Spinal cord (tissue), 10 donors: ENCODE results near the gene ZBTB16. TPM values are rescaled to one million over a fixed set of nuclear protein-coding genes. Genes with fewer than 3 reads are reported as not detected.

Experiments
- DNase-seq, 6 donors: peaks; one replicate each; pipeline versions ENCODE4 v3.0.0 to v3.0.0-alpha.2; 2013 to 2015; ENCODE audit warnings: low spot score in 6 of 6, low read depth in 4 of 6
- H3K27ac ChIP-seq: one replicate; pipeline ENCODE4 v1.5.1; 2013; ENCODE audit warnings: low read depth, low read length, control low read depth
- H3K27me3 ChIP-seq: one replicate; pipeline ENCODE4 v1.6.1; 2013; ENCODE audit warnings: low read length; ENCODE audit not compliant: control insufficient read depth, insufficient read depth
- H3K36me3 ChIP-seq: one replicate; pipeline ENCODE4 v1.6.1; 2013; ENCODE audit warnings: low read length; ENCODE audit not compliant: control insufficient read depth, insufficient read depth
- H3K4me1 ChIP-seq: one replicate; pipeline ENCODE4 v1.6.1; 2013; ENCODE audit warnings: low read length; ENCODE audit not compliant: control insufficient read depth, insufficient read depth
- H3K4me3 ChIP-seq: one replicate; pipeline ENCODE4 v1.5.1; 2013; ENCODE audit warnings: low read depth, low read length, control low read depth
- H3K9me3 ChIP-seq: one replicate; pipeline ENCODE4 v1.6.1; 2013; ENCODE audit warnings: low read length; ENCODE audit not compliant: control insufficient read depth, insufficient read depth
- WGBS: methylation state at CpG from one replicate; pipeline ENCODE4 v1.1.5; 2013; ENCODE audit warnings: missing lambda C conversion rate; ENCODE audit not compliant: insufficient coverage; 5-methylcytosine and 5-hydroxymethylcytosine counted together
- polyA plus RNA-seq, 2 donors: library from polyadenylated mRNA; unstranded; fragments of 120-200 nt; gene quantifications; one replicate each; pipeline ENCODE4 v1.2.1, GENCODE V29; 2013; ENCODE audit not compliant: insufficient read length in 2 of 2
- total RNA-seq, 2 donors: library from RNA; depleted of rRNA in 1 of 2; stranded (reverse); fragments of 120-200 nt in 1 of 2; fragments of >200 nt in 1 of 2; gene quantifications; one replicate each; pipeline versions ENCODE4 v1.2.3 to v1.2.4, GENCODE V29; 2013 to 2014
- donor health status: healthy.

The ZBTB16 gene
- total and polyA plus RNA-seq, 4 donors, result 4.5 to 17.9 (median 9.2) TPM

DNA sequence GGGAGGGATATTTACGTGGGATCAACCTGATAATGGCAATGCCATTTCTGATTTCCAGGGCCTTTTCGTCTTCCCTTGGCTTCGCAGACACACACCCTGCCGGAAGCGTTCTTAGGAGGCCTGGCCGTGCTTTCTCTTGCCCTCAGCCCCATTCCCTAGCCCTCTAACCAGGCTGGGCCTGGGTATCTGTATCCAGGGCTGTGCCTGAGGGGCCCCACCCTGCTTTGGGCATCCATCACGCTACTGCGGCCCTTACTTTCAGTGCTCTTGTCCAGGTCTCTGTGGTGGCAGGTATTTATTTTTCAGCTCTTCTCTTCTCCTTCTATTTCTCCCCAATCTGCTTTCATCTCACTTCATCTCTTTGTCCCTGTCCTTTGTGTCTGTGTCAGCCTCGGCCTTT is 105.0 kb downstream of the ZBTB16 start:
- peaks cover 74% of the 10 kb centered on the region for H3K4me1 ChIP-seq
- H3K27me3 ChIP-seq, result no peaks in the 10 kb centered on the region
- peak overlapping the region; percentile 80 for H3K27ac ChIP-seq
- 64% methylated on average over 7 of the region's 9 CpGs for WGBS
- no peak overlapping the region for H3K4me3 ChIP-seq
- no peak for DNase-seq
- H3K36me3 ChIP-seq, result no peaks in the 10 kb centered on the region
- H3K9me3 ChIP-seq, result no peaks in the 10 kb centered on the region

DNA sequence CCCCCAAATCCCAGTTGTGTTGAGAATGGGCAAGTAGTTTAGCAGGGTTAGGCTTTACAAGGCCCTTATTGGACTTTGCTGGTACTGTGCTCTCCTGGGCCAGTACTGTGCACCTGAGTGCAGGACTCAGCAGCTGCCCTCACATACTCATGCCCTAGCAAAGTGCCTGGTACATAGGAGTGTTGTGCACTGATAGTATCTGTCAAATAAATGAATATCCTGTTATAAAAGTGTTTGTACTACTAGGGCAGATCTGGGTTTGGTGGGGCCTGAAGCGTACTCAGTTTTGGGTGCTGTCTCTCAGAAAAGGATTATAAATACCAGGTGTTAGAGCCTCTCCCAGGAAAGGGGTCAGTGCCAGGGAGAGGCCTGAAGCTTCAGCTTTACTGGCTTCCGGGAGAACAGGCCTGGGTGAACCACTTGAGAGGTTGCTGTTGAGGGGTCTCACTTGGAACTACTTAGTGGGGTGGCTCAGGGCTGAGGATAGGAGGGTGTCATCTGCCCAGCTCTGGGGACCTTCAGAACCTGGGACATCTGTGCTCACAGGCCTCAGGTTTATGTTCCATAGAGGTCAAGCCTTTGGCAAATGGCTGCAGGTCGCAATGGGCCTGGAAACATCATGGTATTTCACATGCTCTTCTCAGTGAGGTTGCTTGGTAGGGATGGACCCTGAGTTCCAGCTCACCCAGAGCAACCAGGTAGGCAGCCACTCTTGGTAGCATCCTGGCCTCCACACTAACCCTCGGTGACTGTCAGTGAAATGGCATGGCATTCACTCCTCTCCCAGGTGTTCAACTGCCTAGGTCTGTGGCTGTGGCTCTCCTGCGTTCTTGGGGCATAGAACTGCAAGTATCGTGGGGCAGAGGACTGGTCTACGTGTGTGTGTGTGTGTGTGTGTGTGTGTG is 106.1 kb downstream of the ZBTB16 start:
- Histone ChIP-seq H3K4me3 (no peak overlapping the region), H3K9me3 (no peaks in the 10 kb centered on the region), H3K4me1 (peaks cover 67% of the 10 kb centered on the region), H3K27me3 (no peaks in the 10 kb centered on the region), H3K36me3 (no peaks in the 10 kb centered on the region), H3K27ac (peak overlapping the region; percentile 6)
- WGBS, result 95% methylated on average over 7 of the region's 7 CpGs
- no peak for DNase-seq

DNA sequence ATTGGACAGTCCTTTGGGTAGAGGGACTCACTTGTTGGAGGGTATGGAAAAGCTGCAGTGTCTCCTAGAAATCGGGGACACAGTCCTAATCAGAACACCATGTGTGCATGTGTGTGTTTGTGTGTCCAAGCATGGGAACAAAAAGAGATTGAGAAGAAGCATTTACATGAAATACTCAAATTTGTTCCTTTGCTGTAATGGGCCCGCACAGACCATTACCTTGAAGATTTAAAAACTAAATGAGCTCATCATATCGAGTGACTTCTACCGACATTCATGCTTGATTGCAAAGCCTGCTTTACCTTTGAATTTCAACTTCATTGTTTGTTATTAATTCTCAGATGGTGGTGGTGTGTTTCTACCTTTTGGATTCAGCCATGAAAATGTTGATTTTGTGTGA is 106.9 kb downstream of the ZBTB16 start:
- 86% methylated on average over 1 of the region's 4 CpGs for WGBS
- peak in 1 of 6 donors; percentile 61 for DNase-seq
- H3K36me3 ChIP-seq, result no peaks in the 10 kb centered on the region
- H3K9me3 ChIP-seq, result no peaks in the 10 kb centered on the region
- peaks cover 71% of the 10 kb centered on the region for H3K4me1 ChIP-seq
- H3K27ac ChIP-seq, result no peak overlapping the region
- no peak overlapping the region for H3K4me3 ChIP-seq
- H3K27me3 ChIP-seq, result no peaks in the 10 kb centered on the region

DNA sequence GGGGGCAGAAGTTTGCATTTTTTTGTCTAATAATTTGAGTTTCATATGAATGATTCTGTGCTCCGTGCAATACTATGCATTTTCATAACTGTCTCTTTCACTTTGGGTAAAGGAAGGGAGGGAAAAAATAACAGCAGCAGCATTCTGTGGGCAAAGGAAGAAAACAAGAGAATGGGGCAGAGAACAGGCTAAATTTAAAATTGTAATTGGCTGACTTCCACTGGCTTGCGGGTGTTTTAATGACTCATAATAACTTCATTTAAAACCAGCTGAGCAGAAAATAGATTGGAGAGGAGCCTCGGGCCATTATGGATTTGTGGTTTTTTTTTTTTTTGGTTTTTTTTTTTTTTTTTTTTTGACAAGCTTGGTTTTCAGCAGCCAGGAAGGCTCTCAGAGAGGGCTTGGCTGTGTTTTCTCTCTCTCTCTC is 107.4 kb downstream of the ZBTB16 start:
- H3K27me3 ChIP-seq, result no peaks in the 10 kb centered on the region
- DNase-seq, result peak in 2 of 6 donors; percentile 91 to 93
- WGBS, result no CpG with 5 or more reads among the region's 3 CpGs
- no peak overlapping the region for H3K4me3 ChIP-seq
- H3K36me3 ChIP-seq, result no peaks in the 10 kb centered on the region
- no peaks in the 10 kb centered on the region for H3K9me3 ChIP-seq
- no peak overlapping the region for H3K27ac ChIP-seq
- H3K4me1 ChIP-seq, result peaks cover 71% of the 10 kb centered on the region

DNA sequence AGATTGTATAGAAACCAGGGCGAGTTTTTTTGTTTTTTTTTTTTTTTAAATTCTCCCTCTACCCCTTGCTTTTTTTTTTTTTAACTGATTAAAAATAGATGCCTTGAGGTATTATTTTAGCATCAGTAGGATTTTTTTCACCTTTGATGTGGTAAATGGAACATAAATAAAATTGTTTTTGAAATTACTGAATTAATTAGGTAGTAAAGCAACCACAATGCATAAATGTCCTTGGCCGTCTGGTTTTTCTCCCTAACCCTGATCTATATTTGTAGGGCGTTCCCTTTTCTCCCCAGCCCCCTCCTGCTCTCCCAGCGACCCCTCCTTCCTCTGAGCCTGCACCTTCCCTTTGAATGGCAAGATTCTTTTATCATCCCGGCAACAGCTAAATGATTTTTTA is 107.8 kb downstream of the ZBTB16 start:
- WGBS, result no CpG with 5 or more reads among the region's 5 CpGs
- H3K4me3 ChIP-seq, result no peak overlapping the region
- no peaks in the 10 kb centered on the region for H3K27me3 ChIP-seq
- no peak overlapping the region for H3K27ac ChIP-seq
- peaks cover 71% of the 10 kb centered on the region for H3K4me1 ChIP-seq
- no peak for DNase-seq
- H3K36me3 ChIP-seq, result no peaks in the 10 kb centered on the region
- no peaks in the 10 kb centered on the region for H3K9me3 ChIP-seq

DNA sequence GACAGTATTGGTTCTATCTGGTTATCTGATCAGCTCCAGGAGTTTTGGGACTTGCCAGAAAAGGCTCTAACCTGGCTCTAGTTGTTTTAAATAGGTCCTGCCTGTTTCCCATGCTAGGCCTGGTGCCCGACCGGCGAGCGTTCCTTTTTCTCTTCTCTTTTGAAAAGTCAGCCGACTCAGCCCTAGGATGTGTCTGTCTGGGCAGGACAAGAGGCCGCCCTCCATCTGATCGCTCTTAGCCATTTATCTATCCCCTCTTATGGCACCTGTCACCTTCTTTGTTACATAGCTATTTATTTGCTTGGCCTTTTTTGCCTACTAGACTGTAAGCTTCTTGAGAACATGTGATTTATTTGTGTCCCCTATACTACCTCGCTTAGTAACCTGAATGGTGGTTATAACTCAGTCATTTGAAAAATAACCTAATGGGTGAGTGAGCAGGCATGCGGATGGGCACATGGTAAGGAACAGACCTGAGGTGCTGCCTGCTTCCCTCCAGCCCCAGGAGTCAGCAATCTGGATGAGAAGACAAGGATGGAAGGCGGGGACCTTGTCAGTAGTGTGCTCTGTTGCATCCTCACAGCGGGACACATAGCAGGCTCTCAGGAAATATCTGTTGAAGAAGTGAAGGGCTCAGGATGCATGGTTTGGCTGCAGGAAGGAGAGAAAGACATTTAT is 108.4 kb downstream of the ZBTB16 start:
- Histone ChIP-seq H3K36me3 (no peaks in the 10 kb centered on the region), H3K4me3 (no peak overlapping the region), H3K27ac (no peak overlapping the region), H3K4me1 (peaks cover 67% of the 10 kb centered on the region), H3K27me3 (no peaks in the 10 kb centered on the region), H3K9me3 (no peaks in the 10 kb centered on the region)
- WGBS, result 43% methylated on average over 9 of the region's 11 CpGs
- DNase-seq, result peak in 1 of 6 donors; percentile 53

DNA sequence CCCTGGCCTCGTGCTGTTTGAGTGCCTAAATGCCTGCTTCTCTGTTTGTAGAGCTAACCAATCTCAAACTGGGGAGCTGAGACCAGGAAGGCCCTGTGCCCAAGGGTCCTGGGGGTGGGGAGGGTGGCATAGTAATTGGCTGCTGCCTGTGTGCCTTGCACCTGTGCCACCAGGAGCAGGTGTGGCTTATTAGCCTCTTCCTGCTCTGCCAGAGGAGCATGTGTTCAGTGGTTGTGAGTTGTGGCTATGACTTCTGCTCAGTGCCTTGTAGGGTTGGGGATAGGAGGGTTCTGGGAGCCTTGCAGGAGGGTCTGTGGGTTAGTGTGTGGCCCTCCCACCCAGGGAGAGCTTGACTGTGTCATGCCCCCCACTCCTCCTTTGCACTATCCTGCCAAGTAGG is 109.2 kb downstream of the ZBTB16 start:
- WGBS, result no CpG with 5 or more reads among the region's 1 CpG
- Histone ChIP-seq H3K9me3 (no peaks in the 10 kb centered on the region), H3K27ac (no peak overlapping the region), H3K27me3 (no peaks in the 10 kb centered on the region), H3K4me3 (no peak overlapping the region), H3K4me1 (peaks cover 64% of the 10 kb centered on the region), H3K36me3 (no peaks in the 10 kb centered on the region)
- peak in 1 of 6 donors; percentile 50 for DNase-seq

DNA sequence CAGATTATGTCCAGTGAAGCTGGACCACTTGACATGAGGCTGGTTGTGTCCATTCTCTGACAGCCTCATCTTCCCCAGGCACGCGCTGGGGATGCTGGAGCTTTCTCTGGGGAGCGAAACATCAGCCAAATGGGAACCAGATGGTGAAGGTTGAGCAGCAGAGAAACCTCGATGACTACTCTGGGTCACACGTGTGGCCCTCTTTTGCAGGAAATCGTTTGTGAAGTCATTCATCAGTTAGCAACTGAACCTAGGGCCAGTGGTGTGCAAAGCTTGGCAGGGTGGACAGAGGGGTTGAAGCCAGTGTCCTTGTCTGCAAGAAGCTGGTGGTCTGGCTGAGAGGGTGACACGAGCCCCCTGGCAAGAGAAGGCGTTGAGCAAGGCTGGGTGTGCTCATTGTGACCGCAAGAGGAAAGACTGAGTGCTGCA is 109.8 kb downstream of the ZBTB16 start:
- no peak for DNase-seq
- peaks cover 62% of the 10 kb centered on the region for H3K4me1 ChIP-seq
- no peak overlapping the region for H3K27ac ChIP-seq
- no peaks in the 10 kb centered on the region for H3K27me3 ChIP-seq
- 75% methylated on average over 9 of the region's 9 CpGs for WGBS
- H3K36me3 ChIP-seq, result no peaks in the 10 kb centered on the region
- H3K9me3 ChIP-seq, result no peaks in the 10 kb centered on the region
- H3K4me3 ChIP-seq, result no peak overlapping the region

DNA sequence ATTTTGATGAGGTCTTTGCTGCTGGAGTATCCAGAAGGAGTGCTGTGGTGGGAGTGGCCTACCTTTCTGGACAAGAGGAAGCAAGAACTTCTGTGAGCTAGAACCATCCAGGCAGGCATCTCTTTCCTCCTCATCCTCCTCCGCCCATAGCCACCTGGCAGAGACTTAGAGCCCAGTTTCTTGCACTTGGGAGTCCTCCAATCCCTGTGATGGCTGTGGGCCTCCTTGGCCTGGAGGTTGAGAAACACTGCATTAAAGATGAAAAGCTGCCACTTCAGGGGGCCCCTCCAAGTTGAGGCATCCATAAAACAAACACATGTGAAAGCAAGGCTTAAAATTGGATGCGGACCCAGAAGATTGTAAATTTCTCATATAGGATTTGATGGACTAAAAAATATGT is 110.3 kb downstream of the ZBTB16 start:
- no peak overlapping the region for H3K27ac ChIP-seq
- no peaks in the 10 kb centered on the region for H3K27me3 ChIP-seq
- H3K9me3 ChIP-seq, result no peaks in the 10 kb centered on the region
- H3K4me3 ChIP-seq, result no peak overlapping the region
- 100% methylated on average over 1 of the region's 2 CpGs for WGBS
- no peaks in the 10 kb centered on the region for H3K36me3 ChIP-seq
- DNase-seq, result peak in 1 of 6 donors; percentile 64
- peaks cover 58% of the 10 kb centered on the region for H3K4me1 ChIP-seq
